ENCODE data around the gene SERHL2. TPM values are rescaled to one million over a fixed set of nuclear protein-coding genes. Genes with fewer than 3 reads are reported as not detected.

SERHL2 gene
- total and polyA plus RNA-seq, 2 donors (not counting 3 experiments of a cell fraction or from before 2014, with no cell fraction given) = 0.80 to 2.0 TPM

- POLR2A ChIA-PET = no interaction called here
These were observed 6.6 kb downstream of the SERHL2 start for GRCh38 chr22:42560381-42560780.

More at GRCh38 chr22:42560381-42560780, 6.6 kb downstream of the SERHL2 start:
- no peak overlapping the region for H3K27ac ChIP-seq (ENCODE audit: insufficient read depth, low read depth, low read length)
- DNase-seq (ENCODE audit: low read depth, low spot score) (no peak), FAIRE-seq (no peak)
- no peaks in the 10 kb centered on the region for H3K4me1 ChIP-seq (ENCODE audit: control insufficient read depth, extremely low read depth, insufficient read depth, low read length)
- TF ChIP-seq MAX (IDR thresholded peaks at IDR 0.05; ENCODE audit: insufficient read depth, insufficient read length) = no peak
- no peak for TF ChIP-seq CTCF (IDR thresholded peaks at IDR 0.05; ENCODE audit: extremely low read depth in 1 of 2, insufficient read depth in 1 of 2, low read depth in 1 of 2, low read length in 2 of 2)
- no peak for TF ChIP-seq EZH2 (IDR thresholded peaks at IDR 0.05; ENCODE audit: borderline replicate concordance, low read depth, low read length, severe bottlenecking)
- TF ChIP-seq JUN (IDR thresholded peaks at IDR 0.05; ENCODE audit: borderline replicate concordance, insufficient read depth, insufficient read length, low read depth) = no peak
- no peak for TF ChIP-seq POLR2AphosphoS5 (IDR thresholded peaks at IDR 0.05; ENCODE audit: insufficient read depth, low read depth, low read length)
- no peak for TF ChIP-seq POLR2A (IDR thresholded peaks at IDR 0.05; ENCODE audit: low read depth, low read length)
- no peak for TF ChIP-seq GATA2 (IDR thresholded peaks at IDR 0.05; ENCODE audit: insufficient read depth, insufficient read length, low read depth, low read length)
- TF ChIP-seq MYC (IDR thresholded peaks at IDR 0.05; ENCODE audit: low read depth, low read length) = no peak
- TF ChIP-seq FOS (IDR thresholded peaks at IDR 0.05; ENCODE audit: borderline replicate concordance, insufficient read depth, low read length) = no peak
- no peak overlapping the region for H3K4me2 ChIP-seq (ENCODE audit: insufficient read depth, low read length)
- H3K4me3 ChIP-seq (replicated peaks in 1 of 3; ENCODE audit: insufficient read depth in 1 of 3, low read depth in 1 of 3, low read length in 3 of 3) = no peak overlapping the region
- H4K20me1 ChIP-seq (replicated peaks; ENCODE audit: control insufficient read depth, extremely low read depth, insufficient read depth, low read length) = no peaks in the 10 kb centered on the region
- H3K9me3 ChIP-seq (replicated peaks; ENCODE audit: control insufficient read depth, insufficient read depth, low read length) = no peaks in the 10 kb centered on the region
- H3K36me3 ChIP-seq (ENCODE audit: control insufficient read depth in 2 of 2, extremely low read depth in 1 of 2, insufficient read depth in 2 of 2, low read length in 2 of 2) = no peaks in the 10 kb centered on the region
- CTCF ChIA-PET = interaction anchor here (1.0 to 2.7 kb wide), 5 partner anchors 9 to 27 kb away, joined by 3 to 10 read pairs (median 3); no protein-coding TSS in a partner anchor
- BruUV-seq (replicated peaks) = no TSS peak
- no peak overlapping the region for H3K9ac ChIP-seq (replicated peaks; ENCODE audit: extremely low read depth, insufficient read depth, low read length)
- H2AFZ ChIP-seq (ENCODE audit: low read depth, low read length) = no peak overlapping the region
- dilution Hi-C loops (cut with MboI; ENCODE audit: extremely low pct_ligation_motif_present, low sequenced_read_pairs) = no loop called here
- intact Hi-C loops (cut with micrococcal nuclease) = no loop called here
- H3K27me3 ChIP-seq (ENCODE audit: control insufficient read depth in 2 of 2, insufficient read depth in 2 of 2, low read length in 2 of 2) = no peaks in the 10 kb centered on the region
- H3K9me1 ChIP-seq (replicated peaks; ENCODE audit: control insufficient read depth, extremely low read depth, insufficient read depth, low read length) = no peaks in the 10 kb centered on the region
- H3K79me2 ChIP-seq (ENCODE audit: control insufficient read depth, insufficient read depth, low read length) = no peaks in the 10 kb centered on the region

All from endothelial cell of umbilical vein (primary cell).